ENCODE measurements around the gene LAGE3. TPM values are rescaled to one million over a fixed set of nuclear protein-coding genes. Genes with fewer than 3 reads are reported as not detected.

The LAGE3 gene
- total RNA-seq, 4 donors from 2014 or later, result 4.7 to 19.4 (median 13.1) TPM; not detected in 1

GRCh38 chrX:154437971-154438893, 40.8 kb downstream of the LAGE3 start:
- peaks cover 0 to 6% of the 10 kb centered on the region in 2 donors for H3K4me1 ChIP-seq
- H3K36me3 ChIP-seq, result no peaks in the 10 kb centered on the region
- no peak for DNase-seq
- no peak for TF ChIP-seq POLR2A (IDR thresholded peaks at IDR 0.05)
- TF ChIP-seq CTCF (IDR thresholded peaks at IDR 0.05), result no peak
- peak overlapping the region; percentile 89 to 96 for H3K27ac ChIP-seq
- peak overlapping the region; percentile 45 to 82 for H3K4me3 ChIP-seq
- intact Hi-C loops (cut with DNase I; ENCODE audit: low total_unique reads), result no loop called here
- no peaks in the 10 kb centered on the region for H3K27me3 ChIP-seq
- H3K9me3 ChIP-seq, result no peaks in the 10 kb centered on the region

DNA sequence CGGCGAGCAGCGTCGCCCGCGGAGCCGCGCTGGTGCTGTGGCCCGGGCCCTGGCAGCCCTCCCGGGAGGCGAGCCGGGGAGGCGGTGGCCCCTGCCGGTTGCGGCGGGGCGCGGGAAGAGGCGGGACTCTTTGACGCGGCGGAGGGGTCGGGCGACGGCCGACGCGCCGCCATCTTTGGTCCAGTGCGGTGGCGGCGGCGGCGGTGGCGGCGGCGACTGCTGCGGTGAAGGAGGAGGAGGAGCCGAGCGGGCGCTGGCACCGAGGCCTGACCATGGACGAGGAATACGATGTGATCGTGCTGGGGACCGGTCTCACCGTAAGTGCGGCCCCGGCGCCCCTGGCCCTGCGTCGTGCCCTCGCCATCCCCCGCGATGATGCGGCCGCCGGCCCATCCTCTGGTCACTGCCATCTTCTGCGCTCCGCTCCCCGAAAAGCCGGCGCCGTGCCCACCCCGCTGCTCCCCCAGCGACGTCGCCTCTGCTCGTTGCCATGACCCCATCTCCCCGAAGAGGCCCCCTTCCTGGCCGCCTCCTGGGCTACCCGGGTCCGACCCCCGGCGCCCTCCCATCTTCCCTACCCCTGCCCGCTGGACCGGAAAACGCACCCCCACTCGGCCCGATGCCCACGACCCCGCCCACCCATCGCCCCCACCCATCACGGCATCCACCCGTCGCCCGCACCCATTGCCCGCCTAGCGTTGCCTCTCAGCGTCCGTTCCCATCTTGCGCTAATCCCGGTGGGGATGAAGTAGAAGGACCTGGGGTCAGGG, 41.9 kb downstream of the LAGE3 start, which contains the start of gene GDI1:
TSS of gene GDI1 (plus strand) at position 172 of the 770 bp plus-strand sequence. CDS start at position 273, 101 bp downstream.
- H3K4me3 ChIP-seq, result peak within 1 kb of the TSS; percentile 45 to 82
- H3K27ac ChIP-seq, result peak within 1 kb of the TSS; percentile 89 to 96
- peak in 1 of 2 donors; percentile 63 for TF ChIP-seq POLR2A (IDR thresholded peaks at IDR 0.05)
- TF ChIP-seq CTCF (IDR thresholded peaks at IDR 0.05), result no peak
- H3K4me1 ChIP-seq, result peaks cover 0 to 6% of the 10 kb centered on the region in 2 donors
- H3K36me3 ChIP-seq, result no peaks in the 10 kb centered on the region
- H3K27me3 ChIP-seq, result no peaks in the 10 kb centered on the region
- peak in 1 of 2 donors; percentile 56 for DNase-seq
- no peaks in the 10 kb centered on the region for H3K9me3 ChIP-seq
- intact Hi-C loops (cut with DNase I; ENCODE audit: low total_unique reads), result no loop called here

DNA sequence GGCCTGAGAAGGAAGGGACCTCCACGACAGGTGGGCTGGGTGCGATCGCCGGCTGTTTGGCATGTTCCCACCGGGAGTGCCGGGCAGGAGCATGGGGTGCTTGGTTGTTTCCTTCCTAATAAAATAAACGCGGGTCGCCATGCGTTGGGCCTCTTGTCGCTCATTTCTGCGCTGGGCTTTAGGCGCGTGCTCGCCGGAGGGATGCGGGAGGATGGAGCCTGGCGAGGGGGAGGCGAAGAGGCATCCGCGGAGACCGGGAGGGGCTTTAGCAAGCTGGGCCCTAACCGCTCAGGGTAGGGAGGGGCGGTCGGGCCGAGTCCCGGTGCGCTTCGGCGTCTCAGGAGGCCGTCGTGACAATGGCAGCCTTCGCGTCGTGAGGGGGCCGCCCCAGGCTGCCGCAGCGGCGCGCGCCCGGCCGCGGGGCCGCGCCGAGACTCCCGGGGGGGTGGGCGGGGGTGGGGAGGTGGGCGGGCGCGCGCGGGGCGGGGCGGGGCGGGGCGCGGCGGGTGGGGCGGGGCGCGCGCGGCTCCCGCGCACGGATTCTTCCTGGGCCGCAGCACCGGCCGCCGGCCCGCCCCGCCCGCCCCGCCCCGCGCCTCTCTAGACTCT, 42.6 kb downstream of the LAGE3 start:
- TF ChIP-seq POLR2A (IDR thresholded peaks at IDR 0.05) (no peak), CTCF (IDR thresholded peaks at IDR 0.05) (no peak)
- peak in 1 of 2 donors; percentile 45 for DNase-seq

DNA sequence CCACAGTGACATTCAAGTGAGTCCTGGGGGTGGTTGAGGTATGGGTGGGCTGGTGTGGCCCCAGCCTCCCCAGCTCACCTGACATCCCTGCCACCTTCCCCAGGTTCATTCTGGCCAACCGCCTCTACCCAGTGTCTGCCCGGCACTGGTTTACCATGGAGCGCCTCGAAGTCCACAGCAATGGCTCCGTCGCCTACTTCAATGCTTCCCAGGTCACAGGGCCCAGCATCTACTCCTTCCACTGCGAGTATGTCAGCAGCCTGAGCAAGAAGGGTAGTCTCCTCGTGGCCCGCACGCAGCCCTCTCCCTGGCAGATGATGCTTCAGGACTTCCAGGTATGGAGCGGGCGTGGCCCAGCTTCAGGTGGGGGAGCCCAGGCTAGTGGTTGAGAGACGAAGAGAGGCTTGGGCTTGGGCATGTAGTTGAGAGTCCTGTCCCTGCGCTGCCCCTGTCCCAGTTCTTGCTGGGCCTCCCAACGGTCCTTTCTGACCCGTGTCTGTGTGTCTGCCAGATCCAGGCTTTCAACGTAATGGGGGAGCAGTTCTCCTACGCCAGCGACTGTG, 43.8 kb downstream of the LAGE3 start:
- H3K36me3 ChIP-seq, result no peaks in the 10 kb centered on the region
- TF ChIP-seq POLR2A (IDR thresholded peaks at IDR 0.05) (no peak), CTCF (IDR thresholded peaks at IDR 0.05) (no peak)
- no peaks in the 10 kb centered on the region for H3K9me3 ChIP-seq
- H3K27ac ChIP-seq, result no peak overlapping the region
- H3K4me3 ChIP-seq, result no peak overlapping the region
- H3K27me3 ChIP-seq, result no peaks in the 10 kb centered on the region
- peaks cover 0 to 6% of the 10 kb centered on the region in 2 donors for H3K4me1 ChIP-seq
- intact Hi-C loops (cut with DNase I; ENCODE audit: low total_unique reads), result no loop called here
- DNase-seq, result peak in 1 of 2 donors; percentile 11

More for the DNA sequence above, 42.6 kb downstream of the LAGE3 start:
- peak overlapping the region; percentile 89 to 96 for H3K27ac ChIP-seq
- intact Hi-C loops (cut with DNase I; ENCODE audit: low total_unique reads), result no loop called here
- H3K4me3 ChIP-seq, result peak overlapping the region; percentile 45 to 82
- H3K36me3 ChIP-seq, result no peaks in the 10 kb centered on the region
- H3K27me3 ChIP-seq, result no peaks in the 10 kb centered on the region
- peaks cover 0 to 6% of the 10 kb centered on the region in 2 donors for H3K4me1 ChIP-seq
- no peaks in the 10 kb centered on the region for H3K9me3 ChIP-seq
